Panc1 (cell line): ENCODE results near the gene MTERF4. TPM values are rescaled to one million over a fixed set of nuclear protein-coding genes. Genes with fewer than 3 reads are reported as not detected.

Experiments
- ATAC-seq: fragments of 200-7000 bp; cut with Tn5 transposase; 2 replicates; pipeline ENCODE4 v1.9.1; 2020; ENCODE audit warnings: mild to moderate bottlenecking, moderate library complexity
- BruUV-seq: library from RNA; stranded (reverse); fragments of 400-500 nt; replicated peaks from 2 replicates; lab custom pipeline; 2021; lab: Mats Ljungman, UMichigan
- CTCF ChIA-PET: fragments of 300-600 bp; sonication (Branson Sonifier 250); formaldehyde crosslinking; loops from one replicate; lab custom pipeline; 2022; ENCODE audit warnings: antibody characterized with exemption; lab: Charles Lee
- POLR2A ChIA-PET: fragments of 300-600 bp; sonication (Branson Sonifier 250); formaldehyde crosslinking; loops from one replicate; lab custom pipeline; 2022; ENCODE audit warnings: antibody characterized with exemption; lab: Charles Lee
- DNase-seq: peaks from one replicate; pipeline ENCODE4 v3.0.0-alpha.2; 2010; ENCODE audit warnings: low read depth, low spot score
- H3K27ac ChIP-seq: 2 replicates; pipeline ENCODE4 v1.5.1; 2011; ENCODE audit warnings: mild to moderate bottlenecking, low read length, inconsistent platforms
- H3K27me3 ChIP-seq: fragments of 200-500 bp; sonication (Bioruptor generic); 2 replicates; pipeline ENCODE4 v1.6.0; 2014; ENCODE audit warnings: low read length, inconsistent platforms; ENCODE audit not compliant: control insufficient read depth, insufficient read depth
- H3K36me3 ChIP-seq: fragments of 200-500 bp; sonication (Bioruptor generic); 2 replicates; pipeline ENCODE4 v1.5.1; 2014; ENCODE audit warnings: inconsistent platforms, mild to moderate bottlenecking, low read length, moderate library complexity; ENCODE audit not compliant: control insufficient read depth, insufficient read depth
- H3K4me1 ChIP-seq: 2 replicates; pipeline ENCODE4 v1.5.1; 2011; ENCODE audit warnings: inconsistent platforms, mild to moderate bottlenecking, low read length, moderate library complexity; ENCODE audit not compliant: control insufficient read depth, insufficient read depth
- H3K4me3 ChIP-seq, 2 experiments: 2 replicates each; pipeline ENCODE4 v1.5.1; 2011 to 2012; ENCODE audit warnings: low read depth in 2 of 2, low read length in 2 of 2, mild to moderate bottlenecking in 2 of 2, inconsistent platforms in 1 of 2, moderate library complexity in 1 of 2
- H3K9me3 ChIP-seq: fragments of 200-500 bp; sonication (Bioruptor generic); 2 replicates; pipeline ENCODE4 v1.5.1; 2014; ENCODE audit warnings: low read depth, mild to moderate bottlenecking, inconsistent platforms, low read length, moderate library complexity; ENCODE audit not compliant: control insufficient read depth, insufficient read depth
- CTCF ChIP-seq: fragments of 450-650 bp; IDR thresholded peaks from 2 replicates; pipeline ENCODE4 v1.5.1; 2017; ENCODE audit warnings: mild to moderate bottlenecking
- POLR2AphosphoS5 ChIP-seq: IDR thresholded peaks from 2 replicates; pipeline ENCODE4 v1.6.1; 2012; ENCODE audit warnings: mild to moderate bottlenecking, low read depth, low read length, moderate library complexity
- SIN3A ChIP-seq: IDR thresholded peaks from 2 replicates; pipeline ENCODE4 v1.6.1; 2012; ENCODE audit warnings: low read depth, mild to moderate bottlenecking, low read length, moderate library complexity, borderline replicate concordance; ENCODE audit not compliant: insufficient read depth
- TCF7L2 ChIP-seq: IDR thresholded peaks from 2 replicates; pipeline ENCODE4 v1.6.1; 2011; ENCODE audit warnings: mild to moderate bottlenecking, low read depth, low read length, inconsistent platforms
- in situ Hi-C: cut with HindIII; loops from 2 replicates; pipeline ENCODE4 v1.10.0; 2016; ENCODE audit warnings: low sequenced_read_pairs, low pct_unique_long_range_greater_than_20kb
- intact Hi-C: fragments of 100-400 bp; cut with micrococcal nuclease; formaldehyde crosslinking; loops from one replicate; pipeline ENCODE4 v1.10.0; 2022; ENCODE audit not compliant: unreplicated experiment
- total RNA-seq: library from RNA; stranded (reverse); gene quantifications from one replicate; pipeline ENCODE4 v1.2.1, GENCODE V29; 2021; ENCODE audit not compliant: unreplicated experiment
- TF ChIP-seq, protein P1 (sequence below), 2 experiments: IDR thresholded peaks; 2 replicates each; pipeline ENCODE4 v1.6.1; 2011 to 2012; ENCODE audit warnings: low read depth in 2 of 2, control low read depth in 1 of 2, low read length in 1 of 2, mild to moderate bottlenecking in 1 of 2, moderate library complexity in 1 of 2; ENCODE audit not compliant: insufficient read depth in 1 of 2

Gene MTERF4
- total RNA-seq, 1 experiment from 2014 or later: 28.9 TPM

- no peaks in the 10 kb centered on the region for H3K27me3 ChIP-seq
- ATAC-seq (no peak), DNase-seq (no peak)
- in situ Hi-C loops (no loop called here), intact Hi-C loops (no loop called here)
- ChIA-PET POLR2A (no interaction called here), CTCF (no interaction called here)
- no peaks in the 10 kb centered on the region for H3K36me3 ChIP-seq
- TF ChIP-seq SIN3A (no peak), TCF7L2 (no peak), POLR2AphosphoS5 (no peak), CTCF (no peak)
- TF ChIP-seq, protein P1, sequence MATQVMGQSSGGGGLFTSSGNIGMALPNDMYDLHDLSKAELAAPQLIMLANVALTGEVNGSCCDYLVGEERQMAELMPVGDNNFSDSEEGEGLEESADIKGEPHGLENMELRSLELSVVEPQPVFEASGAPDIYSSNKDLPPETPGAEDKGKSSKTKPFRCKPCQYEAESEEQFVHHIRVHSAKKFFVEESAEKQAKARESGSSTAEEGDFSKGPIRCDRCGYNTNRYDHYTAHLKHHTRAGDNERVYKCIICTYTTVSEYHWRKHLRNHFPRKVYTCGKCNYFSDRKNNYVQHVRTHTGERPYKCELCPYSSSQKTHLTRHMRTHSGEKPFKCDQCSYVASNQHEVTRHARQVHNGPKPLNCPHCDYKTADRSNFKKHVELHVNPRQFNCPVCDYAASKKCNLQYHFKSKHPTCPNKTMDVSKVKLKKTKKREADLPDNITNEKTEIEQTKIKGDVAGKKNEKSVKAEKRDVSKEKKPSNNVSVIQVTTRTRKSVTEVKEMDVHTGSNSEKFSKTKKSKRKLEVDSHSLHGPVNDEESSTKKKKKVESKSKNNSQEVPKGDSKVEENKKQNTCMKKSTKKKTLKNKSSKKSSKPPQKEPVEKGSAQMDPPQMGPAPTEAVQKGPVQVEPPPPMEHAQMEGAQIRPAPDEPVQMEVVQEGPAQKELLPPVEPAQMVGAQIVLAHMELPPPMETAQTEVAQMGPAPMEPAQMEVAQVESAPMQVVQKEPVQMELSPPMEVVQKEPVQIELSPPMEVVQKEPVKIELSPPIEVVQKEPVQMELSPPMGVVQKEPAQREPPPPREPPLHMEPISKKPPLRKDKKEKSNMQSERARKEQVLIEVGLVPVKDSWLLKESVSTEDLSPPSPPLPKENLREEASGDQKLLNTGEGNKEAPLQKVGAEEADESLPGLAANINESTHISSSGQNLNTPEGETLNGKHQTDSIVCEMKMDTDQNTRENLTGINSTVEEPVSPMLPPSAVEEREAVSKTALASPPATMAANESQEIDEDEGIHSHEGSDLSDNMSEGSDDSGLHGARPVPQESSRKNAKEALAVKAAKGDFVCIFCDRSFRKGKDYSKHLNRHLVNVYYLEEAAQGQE (IDR thresholded peaks at IDR 0.05; ENCODE audit: insufficient read depth in 1 of 2, low read depth in 2 of 2, low read length in 1 of 2): no peak
- no peak overlapping the region for H3K27ac ChIP-seq
- H3K4me1 ChIP-seq: no peaks in the 10 kb centered on the region
- H3K9me3 ChIP-seq: no peaks in the 10 kb centered on the region
- H3K4me3 ChIP-seq: no peak overlapping the region
- no TSS peak for BruUV-seq
Measured at GRCh38 chr2:241116606-241117560, 14.8 kb upstream of the MTERF4 start.

DNA sequence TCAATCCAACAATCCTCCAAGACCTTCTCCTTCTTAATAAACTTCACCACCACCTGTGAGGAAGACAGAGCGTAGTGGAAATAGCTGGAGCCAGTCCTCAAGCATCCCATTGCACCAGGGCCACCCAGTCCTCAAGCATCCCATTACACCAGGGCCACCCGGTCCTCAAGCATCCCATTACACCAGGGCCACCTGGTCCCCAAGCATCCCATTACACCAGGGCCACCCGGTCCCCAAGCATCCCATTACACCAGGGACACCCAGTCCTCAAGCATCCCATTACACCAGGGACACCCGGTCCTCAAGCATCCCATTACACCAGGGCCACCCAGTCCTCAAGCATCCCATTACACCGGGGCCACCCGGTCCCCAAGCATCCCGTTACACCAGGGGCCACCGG is 13.3 kb upstream of the MTERF4 start:
- no peak overlapping the region for H3K4me3 ChIP-seq
- H3K27ac ChIP-seq: no peak overlapping the region
- ATAC-seq (no peak), DNase-seq (no peak)
- no peak for TF ChIP-seq CTCF
- no peak for TF ChIP-seq POLR2AphosphoS5
- TF ChIP-seq TCF7L2: no peak
- no peak for TF ChIP-seq SIN3A
- TF ChIP-seq, protein P1 (IDR thresholded peaks at IDR 0.05; ENCODE audit: insufficient read depth in 1 of 2, low read depth in 2 of 2, low read length in 1 of 2): no peak
- BruUV-seq: no TSS peak
- ChIA-PET CTCF (no interaction called here), POLR2A (no interaction called here)
- H3K4me1 ChIP-seq: no peaks in the 10 kb centered on the region
- in situ Hi-C loops (no loop called here), intact Hi-C loops (no loop called here)
- H3K9me3 ChIP-seq: no peaks in the 10 kb centered on the region
- no peaks in the 10 kb centered on the region for H3K36me3 ChIP-seq
- H3K27me3 ChIP-seq: no peaks in the 10 kb centered on the region
